Kidney (tissue), 14 donors: Measurements from ENCODE around the gene KRTAP9-3. TPM values are rescaled to one million over a fixed set of nuclear protein-coding genes. Genes with fewer than 3 reads are reported as not detected.
"Not testable (repeated sequence)": the region's sequence is repeated elsewhere in the genome, so short reads cannot be mapped to it uniquely, and the experiment has no call there.

Experiments
- DNase-seq, 5 donors: peaks; one replicate each; pipeline ENCODE4 v3.0.0-alpha.2; 2013 to 2020
- FAIRE-seq: peaks from 2 replicates; lab custom pipeline; 2012; peaks lifted over from hg19 to GRCh38; lab: Jason Lieb, UNC
- H3K27ac ChIP-seq, 2 donors: one replicate each; pipeline ENCODE4 v1.7.0; 2013; ENCODE audit warnings: low read depth in 2 of 2, low read length in 2 of 2, inconsistent platforms in 1 of 2
- H3K27me3 ChIP-seq: one replicate; pipeline ENCODE4 v1.7.1; 2013; ENCODE audit warnings: low read length, inconsistent platforms; ENCODE audit not compliant: control insufficient read depth, insufficient read depth
- H3K36me3 ChIP-seq, 3 donors: one replicate each; pipeline versions ENCODE4 v1.7.0 to v1.7.1; 2013; ENCODE audit warnings: low read length in 3 of 3, control low read depth in 1 of 3, inconsistent platforms in 1 of 3; ENCODE audit not compliant: insufficient read depth in 3 of 3, control insufficient read depth in 2 of 3
- H3K4me1 ChIP-seq, 3 donors: one replicate each; pipeline versions ENCODE4 v1.7.0 to v1.7.1; 2013; ENCODE audit warnings: low read length in 3 of 3, inconsistent platforms in 1 of 3, low read depth in 1 of 3; ENCODE audit not compliant: control insufficient read depth in 2 of 3, insufficient read depth in 2 of 3
- H3K4me3 ChIP-seq, 3 donors: one replicate each; pipeline versions ENCODE4 v1.7.0 to v1.8.1; 2013; ENCODE audit warnings: low read length in 3 of 3, control low read depth in 1 of 3, inconsistent platforms in 1 of 3
- H3K9ac ChIP-seq, 3 donors: one replicate each; pipeline versions ENCODE4 v1.7.0 to v1.7.1; 2013; ENCODE audit warnings: low read length in 3 of 3, control low read depth in 1 of 3, inconsistent platforms in 1 of 3
- H3K9me3 ChIP-seq, 3 donors: one replicate each; pipeline versions ENCODE4 v1.7.0 to v1.7.1; 2013; ENCODE audit warnings: low read length in 3 of 3, control low read depth in 1 of 3, inconsistent platforms in 1 of 3; ENCODE audit not compliant: control insufficient read depth in 2 of 3, insufficient read depth in 1 of 3
- intact Hi-C: fragments of 100-400 bp; cut with DNase I; formaldehyde crosslinking; loops from one replicate; pipeline ENCODE4 v1.11.1; 2022
- polyA plus RNA-seq: library from polyadenylated mRNA; stranded (reverse); fragments of 350-450 nt; fragmentation: Illumina TruSeq; extraction: RNeasy Lipid Tissue Mini Kit (QIAGEN cat#74804); gene quantifications from one replicate; pipeline ENCODE4 v1.2.3, GENCODE V29; 2014; ENCODE audit warnings: low read depth, low replicate concordance; ENCODE audit not compliant: insufficient read depth
- total RNA-seq: library from RNA; stranded (reverse); fragmentation: NEBNext Ultra II Directional; extraction: Animal tissue kit (Norgen Biotek cat#: 25700); gene quantifications from one replicate; pipeline ENCODE4 v1.2.1, GENCODE V29; 2021
- TF ChIP-seq, protein P1 (sequence below): IDR thresholded peaks from 3 replicates; pipeline ENCODE4 v1.5.1; 2012; ENCODE audit warnings: mild to moderate bottlenecking, moderate library complexity, borderline replicate concordance; ENCODE audit not compliant: insufficient read depth; ENCODE audit errors: extremely low read depth
- donor health status: control.
- donor health status: control.
- donor health status: control.
- donor health status: control.
- donor health status: control.
- donor health status: DM: yes; HTN: yes; CAD: no.
- donor health status: Normal renal cell carcinoma (clear cell type).

Gene KRTAP9-3
- total and polyA plus RNA-seq, 2 donors from 2014 or later = not detected

DNA sequence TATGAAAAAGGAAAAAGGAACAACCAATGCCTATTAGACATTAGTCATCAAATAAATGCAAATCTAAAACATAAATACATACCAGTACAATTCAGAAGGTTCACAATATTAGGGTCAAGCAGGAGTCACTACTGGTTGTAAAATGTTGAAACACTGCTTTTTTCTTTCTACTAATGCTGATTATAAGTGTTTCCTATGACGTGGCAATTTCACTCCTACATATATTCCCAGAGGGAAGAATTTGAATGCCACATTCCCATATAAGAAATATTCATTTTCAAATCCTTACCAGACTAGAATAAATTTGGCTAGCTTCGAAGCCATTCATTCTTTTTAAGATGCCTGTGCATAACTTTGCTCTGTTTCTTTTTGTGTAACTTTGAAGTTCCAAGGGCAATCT lies 8.4 kb upstream of the KRTAP9-3 start:
- H3K9me3 ChIP-seq = no peaks in the 10 kb centered on the region
- no peaks in the 10 kb centered on the region for H3K27me3 ChIP-seq
- H3K4me3 ChIP-seq = no peak overlapping the region
- no peaks in the 10 kb centered on the region for H3K4me1 ChIP-seq
- no peak overlapping the region for H3K27ac ChIP-seq
- intact Hi-C loops = no loop called here
- no peak for FAIRE-seq
- TF ChIP-seq, protein P1, sequence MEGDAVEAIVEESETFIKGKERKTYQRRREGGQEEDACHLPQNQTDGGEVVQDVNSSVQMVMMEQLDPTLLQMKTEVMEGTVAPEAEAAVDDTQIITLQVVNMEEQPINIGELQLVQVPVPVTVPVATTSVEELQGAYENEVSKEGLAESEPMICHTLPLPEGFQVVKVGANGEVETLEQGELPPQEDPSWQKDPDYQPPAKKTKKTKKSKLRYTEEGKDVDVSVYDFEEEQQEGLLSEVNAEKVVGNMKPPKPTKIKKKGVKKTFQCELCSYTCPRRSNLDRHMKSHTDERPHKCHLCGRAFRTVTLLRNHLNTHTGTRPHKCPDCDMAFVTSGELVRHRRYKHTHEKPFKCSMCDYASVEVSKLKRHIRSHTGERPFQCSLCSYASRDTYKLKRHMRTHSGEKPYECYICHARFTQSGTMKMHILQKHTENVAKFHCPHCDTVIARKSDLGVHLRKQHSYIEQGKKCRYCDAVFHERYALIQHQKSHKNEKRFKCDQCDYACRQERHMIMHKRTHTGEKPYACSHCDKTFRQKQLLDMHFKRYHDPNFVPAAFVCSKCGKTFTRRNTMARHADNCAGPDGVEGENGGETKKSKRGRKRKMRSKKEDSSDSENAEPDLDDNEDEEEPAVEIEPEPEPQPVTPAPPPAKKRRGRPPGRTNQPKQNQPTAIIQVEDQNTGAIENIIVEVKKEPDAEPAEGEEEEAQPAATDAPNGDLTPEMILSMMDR = no peak
- DNase-seq = no peak
- H3K36me3 ChIP-seq = no peaks in the 10 kb centered on the region
- no peak overlapping the region for H3K9ac ChIP-seq

DNA sequence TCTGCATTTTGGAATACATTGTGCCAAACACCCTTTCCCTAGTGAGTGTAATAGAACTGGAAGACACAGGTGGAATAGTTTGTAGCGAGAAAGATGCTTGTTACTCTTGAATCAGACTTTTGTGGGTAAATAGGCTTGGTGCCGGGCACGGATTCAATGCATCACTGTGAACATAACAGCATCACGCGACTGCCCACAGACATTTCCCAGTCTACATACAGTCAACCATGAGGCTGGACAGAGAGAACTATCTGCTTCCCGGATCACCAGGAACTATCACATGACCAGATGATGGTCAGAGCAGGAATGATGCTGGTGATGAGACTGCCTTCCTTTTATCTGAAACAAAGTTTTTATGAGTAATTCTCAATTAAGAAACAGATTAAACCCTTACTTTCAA lies 6.2 kb upstream of the KRTAP9-3 start:
- Histone ChIP-seq H3K27me3 (no peaks in the 10 kb centered on the region), H3K4me1 (no peaks in the 10 kb centered on the region), H3K9me3 (no peaks in the 10 kb centered on the region), H3K36me3 (no peaks in the 10 kb centered on the region), H3K27ac (no peak overlapping the region), H3K4me3 (no peak overlapping the region), H3K9ac (no peak overlapping the region)
- intact Hi-C loops = no loop called here
- DNase-seq = no peak
- TF ChIP-seq, protein P1 = no peak
- FAIRE-seq = no peak

DNA sequence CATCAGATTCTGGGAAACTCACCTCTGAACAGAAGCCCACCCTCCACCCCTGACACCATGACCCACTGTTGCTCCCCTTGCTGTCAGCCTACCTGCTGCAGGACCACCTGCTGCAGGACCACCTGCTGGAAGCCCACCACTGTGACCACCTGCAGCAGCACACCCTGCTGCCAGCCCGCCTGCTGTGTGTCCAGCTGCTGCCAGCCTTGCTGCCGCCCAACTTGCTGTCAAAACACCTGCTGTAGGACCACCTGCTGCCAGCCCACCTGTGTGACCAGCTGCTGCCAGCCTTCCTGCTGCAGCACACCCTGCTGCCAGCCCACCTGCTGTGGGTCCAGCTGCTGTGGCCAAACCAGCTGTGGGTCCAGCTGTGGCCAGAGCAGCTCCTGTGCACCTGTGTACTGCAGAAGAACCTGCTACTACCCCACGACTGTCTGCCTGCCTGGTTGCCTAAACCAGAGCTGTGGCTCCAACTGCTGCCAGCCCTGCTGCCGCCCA lies 5.6 kb upstream of the KRTAP9-3 start, which contains the start of gene KRTAP9-2:
KRTAP9-2 (plus strand) TSS at position 51 of the 498 bp plus-strand sequence; CDS start at position 58, 7 bp downstream.
- DNase-seq = peak in 1 of 5 donors; percentile 53
- FAIRE-seq, H3K9me3 ChIP-seq, H3K4me1 ChIP-seq, H3K27ac ChIP-seq, H3K27me3 ChIP-seq, intact Hi-C loops, H3K36me3 ChIP-seq, H3K9ac ChIP-seq, H3K4me3 ChIP-seq: not testable (repeated sequence)

DNA sequence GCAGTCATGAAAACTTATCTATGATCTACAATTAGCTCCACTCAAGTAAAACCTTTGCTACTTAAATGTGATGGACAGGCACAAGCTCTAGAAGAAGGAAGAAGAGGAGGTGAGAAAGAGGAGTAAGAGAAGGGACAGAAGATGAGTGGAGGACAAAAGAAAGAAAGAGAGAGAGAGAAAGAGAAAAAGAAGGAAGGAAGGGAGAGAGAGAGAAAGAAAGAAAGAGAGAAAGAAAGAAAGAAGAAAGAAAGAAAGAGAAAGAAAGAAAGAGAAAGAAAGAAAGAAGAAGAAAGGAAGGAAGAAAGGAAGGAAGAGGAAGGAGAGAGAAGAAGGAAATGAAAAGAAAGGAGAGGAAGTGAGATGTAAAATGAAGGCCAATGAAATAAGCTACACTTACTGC lies 2.2 kb upstream of the KRTAP9-3 start:
- DNase-seq (no peak), FAIRE-seq (no peak)
- TF ChIP-seq, protein P1 = no peak
- intact Hi-C loops = no loop called here
- Histone ChIP-seq H3K4me3 (no peak overlapping the region), H3K9me3 (no peaks in the 10 kb centered on the region), H3K27ac (no peak overlapping the region), H3K9ac (no peak overlapping the region), H3K4me1 (no peaks in the 10 kb centered on the region), H3K27me3 (no peaks in the 10 kb centered on the region), H3K36me3 (no peaks in the 10 kb centered on the region)
